ENCODE measurements around the gene MYO9A.

MYO9A gene

DNA sequence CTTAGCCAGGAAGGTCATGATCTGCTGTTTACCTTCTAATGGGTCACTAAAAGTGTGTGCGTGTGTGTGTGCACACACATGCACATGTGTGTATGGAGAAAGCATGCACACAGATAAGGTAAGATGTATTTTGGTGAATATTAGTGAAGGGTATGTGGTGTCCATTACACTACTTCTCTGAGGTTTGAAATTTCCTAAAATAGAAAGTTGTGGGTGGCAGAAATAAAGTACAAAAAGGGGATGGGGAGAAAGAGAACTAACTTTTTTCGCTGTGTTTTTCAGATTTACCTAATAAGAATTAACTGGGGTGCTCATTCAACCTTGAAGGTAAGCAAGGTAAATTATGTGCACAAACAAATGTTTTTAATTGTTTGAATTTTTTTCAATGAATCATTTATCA is 332.0 kb downstream of the MYO9A start:
- TF ChIP-seq GATA3 (IDR thresholded peaks at IDR 0.05; ENCODE audit: low read depth, low read length), result no peak
- TF ChIP-seq GATA2 (IDR thresholded peaks at IDR 0.05; ENCODE audit: low read depth, low read length), result no peak

- TF ChIP-seq GATA2 (IDR thresholded peaks at IDR 0.05; ENCODE audit: low read depth, low read length), result no peak
- no peak for TF ChIP-seq GATA3 (IDR thresholded peaks at IDR 0.05; ENCODE audit: low read depth, low read length)
Observed at GRCh38 chr15:71784719-71785118, 333.2 kb downstream of the MYO9A start.

- no peak for TF ChIP-seq GATA3 (IDR thresholded peaks at IDR 0.05; ENCODE audit: low read depth, low read length)
- no peak for TF ChIP-seq GATA2 (IDR thresholded peaks at IDR 0.05; ENCODE audit: low read depth, low read length)
Observed at GRCh38 chr15:71782422-71783165, 335.4 kb downstream of the MYO9A start.

DNA sequence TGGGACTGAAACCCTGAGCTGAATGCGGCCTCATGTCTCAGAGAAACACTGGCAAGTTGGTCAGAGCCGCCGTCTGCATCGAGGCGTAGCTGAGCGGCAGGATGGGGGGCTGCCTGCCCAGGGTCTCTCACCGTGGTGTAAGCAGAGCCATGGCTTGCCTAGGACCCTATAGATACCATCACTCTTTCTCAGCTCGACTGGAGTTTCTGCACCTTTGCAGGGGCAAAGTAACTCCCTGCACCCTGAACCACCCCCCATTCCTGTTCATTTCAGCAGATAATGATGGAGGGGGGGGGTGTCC is 336.0 kb downstream of the MYO9A start:
- no peak for TF ChIP-seq GATA3 (IDR thresholded peaks at IDR 0.05; ENCODE audit: low read depth, low read length)
- no peak for TF ChIP-seq GATA2 (IDR thresholded peaks at IDR 0.05; ENCODE audit: low read depth, low read length)

GRCh38 chr15:71781179-71781964 is 336.6 kb downstream of the MYO9A start:
- TF ChIP-seq GATA2 (IDR thresholded peaks at IDR 0.05; ENCODE audit: low read depth, low read length) (no peak), GATA3 (IDR thresholded peaks at IDR 0.05; ENCODE audit: low read depth, low read length) (no peak)

DNA sequence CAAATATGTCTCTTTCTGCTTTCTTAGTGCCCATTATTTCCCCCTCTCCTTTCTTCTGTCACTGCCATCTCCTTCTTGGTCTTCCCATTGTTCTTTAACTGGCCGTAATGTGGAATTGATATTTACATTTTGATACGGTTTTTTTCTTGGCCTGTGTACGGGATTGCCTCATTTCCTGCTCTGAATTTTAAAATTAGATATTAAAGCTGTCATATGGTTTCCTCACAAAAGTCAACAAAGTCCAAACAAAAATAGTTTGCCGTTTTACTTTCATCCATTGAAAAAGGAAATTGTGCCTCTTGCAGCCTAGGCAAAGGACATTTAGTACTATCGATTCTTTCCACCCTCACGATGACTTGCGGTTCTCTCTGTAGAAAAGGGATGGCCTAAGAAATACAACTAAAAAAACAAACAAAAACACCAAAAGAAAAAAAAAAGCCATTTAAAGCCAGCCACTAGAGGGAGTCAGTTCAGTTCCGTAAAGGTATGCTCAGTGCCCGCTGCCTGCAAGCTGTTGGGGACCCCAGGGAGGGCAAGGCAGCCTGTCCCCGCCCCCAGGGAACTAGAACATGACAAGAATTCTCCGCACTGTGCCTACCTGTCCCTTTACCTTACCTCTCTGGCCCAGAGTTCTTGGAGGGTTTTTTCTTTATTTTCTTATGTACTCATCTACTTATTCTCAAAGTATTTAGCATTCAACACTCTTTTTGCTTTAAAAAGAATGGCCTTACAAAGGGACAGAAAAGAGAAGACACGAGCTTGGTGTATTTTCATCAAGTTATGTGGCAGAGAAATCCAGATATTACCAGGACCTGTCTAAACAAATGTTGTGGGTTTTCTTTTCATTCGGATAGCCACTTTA is 337.6 kb downstream of the MYO9A start:
- TF ChIP-seq GATA3 (IDR thresholded peaks at IDR 0.05; ENCODE audit: low read depth, low read length) (no peak), GATA2 (IDR thresholded peaks at IDR 0.05; ENCODE audit: low read depth, low read length) (no peak)

- TF ChIP-seq GATA3 (IDR thresholded peaks at IDR 0.05; ENCODE audit: low read depth, low read length) (no peak), GATA2 (IDR thresholded peaks at IDR 0.05; ENCODE audit: low read depth, low read length) (no peak)
Observed at GRCh38 chr15:71779073-71779797, 338.7 kb downstream of the MYO9A start.

DNA sequence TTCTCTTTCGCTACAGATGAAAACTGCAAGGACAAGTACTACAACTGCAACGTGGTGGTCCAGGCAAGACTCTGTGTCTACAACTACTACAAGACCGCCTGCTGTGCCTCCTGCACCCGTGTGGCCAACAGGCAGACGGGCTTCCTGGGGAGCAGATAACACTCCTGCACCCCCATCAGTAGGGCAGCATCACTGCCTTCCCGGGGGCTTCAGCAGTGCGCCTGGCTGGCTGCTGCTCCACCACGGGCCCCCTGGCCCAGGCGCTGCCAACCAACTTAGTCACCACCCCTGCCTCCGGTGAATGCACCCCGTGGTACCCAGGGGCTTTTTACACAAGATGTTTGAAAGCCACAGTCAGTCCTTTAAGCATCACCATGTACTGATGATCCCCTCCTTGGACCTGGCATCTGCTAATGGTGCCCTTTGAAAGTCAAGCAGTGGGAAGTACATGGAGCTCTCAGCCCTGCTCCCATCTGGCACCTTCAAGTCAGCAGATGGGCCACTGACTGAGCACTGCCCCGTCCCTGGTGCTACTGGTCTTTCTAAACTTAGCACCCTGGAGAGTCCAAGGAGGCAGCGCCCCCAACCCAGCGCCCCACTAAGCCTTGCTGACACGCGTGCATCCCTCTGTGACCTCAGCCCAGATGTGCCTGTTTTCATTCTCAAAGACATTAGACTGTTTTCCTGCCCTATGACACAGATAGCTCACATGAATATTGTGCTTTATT is 340.6 kb downstream of the MYO9A start:
- TF ChIP-seq GATA2 (IDR thresholded peaks at IDR 0.05; ENCODE audit: low read depth, low read length) (no peak), GATA3 (IDR thresholded peaks at IDR 0.05; ENCODE audit: low read depth, low read length) (no peak)

GRCh38 chr15:71776304-71776703 is 341.6 kb downstream of the MYO9A start:
- TF ChIP-seq GATA3 (IDR thresholded peaks at IDR 0.05; ENCODE audit: low read depth, low read length) (no peak), GATA2 (IDR thresholded peaks at IDR 0.05; ENCODE audit: low read depth, low read length) (no peak)

GRCh38 chr15:71775856-71776255 is 342.1 kb downstream of the MYO9A start:
- TF ChIP-seq GATA2 (IDR thresholded peaks at IDR 0.05; ENCODE audit: low read depth, low read length), result no peak
- TF ChIP-seq GATA3 (IDR thresholded peaks at IDR 0.05; ENCODE audit: low read depth, low read length), result no peak

GRCh38 chr15:71773206-71773859 is 344.6 kb downstream of the MYO9A start:
- no peak for TF ChIP-seq GATA2 (IDR thresholded peaks at IDR 0.05; ENCODE audit: low read depth, low read length)
- no peak for TF ChIP-seq GATA3 (IDR thresholded peaks at IDR 0.05; ENCODE audit: low read depth, low read length)

Data from SH-SY5Y (cell line).